ENCODE data around the gene GRK6.

The GRK6 gene

DNA sequence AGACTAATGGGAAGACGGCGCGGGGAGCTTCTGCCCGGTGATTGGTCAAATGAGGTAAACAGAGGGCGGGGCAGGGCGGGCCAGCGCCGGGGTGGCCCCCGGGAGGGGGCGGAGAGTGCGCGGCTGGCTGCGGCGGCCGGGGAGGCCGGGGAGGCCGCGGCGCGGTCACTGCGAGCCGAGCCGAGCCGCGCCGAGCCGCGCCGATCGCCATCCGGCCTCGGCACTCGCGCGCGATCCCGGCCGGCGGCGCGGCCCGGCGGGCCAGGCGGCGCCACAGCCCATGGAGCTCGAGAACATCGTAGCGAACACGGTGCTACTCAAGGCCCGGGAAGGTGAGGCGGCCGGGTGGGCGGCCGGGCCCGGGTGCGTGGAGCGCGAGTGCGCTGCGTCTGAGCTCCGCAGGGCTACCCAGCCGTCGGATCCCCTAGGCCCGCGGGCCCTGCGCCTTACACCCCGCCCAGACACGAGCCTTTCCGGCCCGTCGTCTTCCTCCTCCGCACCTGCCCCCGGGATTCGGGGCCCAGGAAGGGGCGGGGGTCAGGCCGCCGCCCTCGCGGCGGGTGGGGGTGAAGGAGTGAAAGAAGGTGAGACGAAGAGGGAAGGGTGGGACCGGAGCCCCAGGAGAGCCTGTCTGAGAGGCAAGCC is at the start of gene GRK6:
TSS of gene GRK6 (plus strand) at position 111 of the 645 bp plus-strand sequence. CDS start at position 281, 170 bp downstream.
- DNase-seq, result no peak

DNA sequence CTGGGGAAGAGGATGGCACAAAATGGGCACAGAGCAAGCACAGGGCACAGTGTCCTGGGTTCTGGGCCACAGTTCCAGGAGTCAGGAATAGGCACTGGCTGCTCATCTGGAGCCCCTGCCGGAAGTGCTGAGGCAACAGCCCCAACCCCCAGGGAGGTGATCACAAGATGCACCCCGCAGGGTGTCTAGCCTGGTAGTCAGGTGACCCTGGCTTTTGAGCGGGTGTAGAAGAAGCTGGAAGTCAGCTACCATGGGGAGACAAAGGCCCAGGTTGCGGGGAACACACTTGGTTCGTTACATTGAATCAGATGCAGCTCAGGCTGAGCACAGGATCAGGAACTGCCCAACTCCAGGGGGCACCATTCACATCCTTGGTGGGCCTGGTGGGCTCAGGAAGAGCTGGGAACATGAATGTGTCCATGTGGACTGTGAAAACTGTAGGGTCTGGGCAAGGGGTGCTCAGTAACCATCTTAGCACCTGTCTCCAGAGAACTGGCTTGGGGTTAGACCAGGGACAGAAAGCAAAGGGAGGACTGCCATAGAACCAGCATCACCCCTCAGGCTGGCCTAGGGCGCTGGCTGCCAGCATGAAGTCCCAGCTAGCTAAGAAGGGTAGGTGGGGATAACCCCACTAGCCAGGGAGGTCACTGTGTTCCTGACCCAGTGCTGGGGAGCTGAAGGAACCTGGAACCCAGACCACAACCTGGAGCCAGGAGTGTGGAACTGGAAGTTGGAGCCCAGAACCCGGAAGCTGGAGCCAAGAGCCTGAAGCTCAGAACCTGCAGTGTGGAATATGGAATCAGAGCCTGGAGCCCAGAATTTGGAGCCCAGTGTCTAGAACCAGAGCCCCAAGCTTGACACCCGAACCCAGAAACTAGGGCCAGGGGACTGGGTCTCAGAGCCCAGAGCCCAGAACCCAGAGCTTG is 48.4 kb upstream of the GRK6 start:
- no peak for DNase-seq

DNA sequence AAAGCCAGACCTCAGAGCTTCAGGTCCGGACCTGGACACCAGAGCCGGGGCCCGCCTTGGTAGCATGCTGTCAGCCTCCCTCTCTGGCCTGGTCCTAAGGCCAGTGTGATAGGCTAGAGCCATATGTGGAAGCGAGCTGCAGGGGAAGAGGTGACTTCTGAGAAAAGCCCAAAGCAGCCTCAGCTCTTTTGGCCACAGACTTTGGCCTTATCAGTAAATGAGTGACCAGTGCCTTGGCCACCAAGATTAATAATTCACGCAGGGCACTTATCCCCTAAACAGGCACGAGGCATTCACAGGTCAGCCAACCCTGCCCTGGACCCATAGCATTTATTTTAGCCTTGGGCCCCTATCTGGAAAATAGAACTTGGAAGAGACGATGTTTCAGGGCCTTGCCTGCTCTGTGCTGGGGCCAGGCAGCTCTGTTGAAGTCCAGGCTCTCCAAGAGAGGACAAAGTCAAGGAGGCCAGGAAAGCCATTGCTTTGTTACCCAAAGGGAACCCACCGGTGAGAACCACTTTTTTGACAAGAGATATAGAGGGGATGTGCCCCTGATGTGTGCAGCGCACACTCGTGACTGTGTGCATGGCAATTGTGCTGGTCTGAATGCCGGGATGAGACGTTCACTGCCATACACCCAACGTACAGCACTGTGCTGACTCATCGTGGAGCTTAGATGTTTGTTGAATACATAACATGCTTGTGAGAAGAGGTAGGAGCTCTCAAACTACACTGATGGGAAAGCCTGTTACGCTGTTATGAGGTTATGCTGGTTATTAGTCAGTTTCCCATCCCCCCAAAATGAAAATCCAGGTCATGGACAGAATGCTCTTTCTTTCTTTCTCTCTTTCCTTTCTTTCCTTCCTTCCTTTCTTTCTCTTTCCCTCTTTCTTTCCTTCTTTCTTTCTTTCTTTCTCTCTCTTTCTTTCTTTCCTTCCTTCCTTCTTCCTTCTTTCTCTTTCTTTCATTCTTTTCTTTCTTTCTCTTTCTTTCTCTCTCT is 47.3 kb upstream of the GRK6 start:
- no peak for DNase-seq

DNA sequence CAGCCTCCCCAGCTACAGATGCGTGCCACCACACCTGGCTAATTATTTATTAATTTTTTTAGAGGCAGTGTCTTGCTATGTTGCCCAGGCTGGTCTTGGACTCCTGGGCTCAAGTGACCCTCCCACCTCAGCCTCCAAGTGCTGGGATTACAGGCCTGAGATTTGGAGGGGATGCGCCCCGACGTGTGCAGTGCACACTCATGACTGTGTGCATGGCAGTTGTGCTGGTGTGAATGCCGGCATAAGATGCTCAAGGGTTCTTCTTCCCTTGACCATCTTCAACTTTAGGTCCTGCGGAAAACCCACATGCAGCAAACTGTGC is 45.7 kb upstream of the GRK6 start:
- DNase-seq, result no peak

DNA sequence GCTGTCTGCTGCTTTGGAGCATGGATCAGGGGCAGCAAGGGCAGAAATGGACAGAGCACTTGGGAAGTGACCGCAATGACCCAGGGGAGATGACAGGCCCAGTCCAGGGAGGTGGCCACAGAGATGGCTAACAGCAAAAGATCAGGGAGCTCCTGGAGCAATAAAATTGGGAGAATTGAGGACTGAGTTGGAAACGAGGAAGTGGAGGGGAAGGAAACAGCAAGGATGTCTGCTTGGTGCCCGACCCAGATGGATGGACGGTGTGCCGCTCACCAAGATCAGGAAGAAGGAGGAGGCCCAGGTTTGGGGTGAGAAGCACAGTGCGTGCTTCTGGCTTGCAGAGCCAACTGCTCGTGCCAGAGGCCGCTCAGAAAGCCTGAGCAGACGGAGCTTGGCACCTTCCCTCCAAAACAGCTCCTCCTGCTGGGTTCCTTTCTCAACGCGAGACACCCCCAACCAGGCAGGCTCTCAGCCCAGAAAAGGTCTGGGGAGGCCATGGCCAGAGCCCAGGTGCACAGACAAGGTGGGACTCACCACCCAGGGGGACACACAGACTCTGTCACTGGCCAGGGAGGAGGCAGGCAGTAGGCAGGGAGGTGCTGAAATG is 44.0 kb upstream of the GRK6 start:
- no peak for DNase-seq

DNA sequence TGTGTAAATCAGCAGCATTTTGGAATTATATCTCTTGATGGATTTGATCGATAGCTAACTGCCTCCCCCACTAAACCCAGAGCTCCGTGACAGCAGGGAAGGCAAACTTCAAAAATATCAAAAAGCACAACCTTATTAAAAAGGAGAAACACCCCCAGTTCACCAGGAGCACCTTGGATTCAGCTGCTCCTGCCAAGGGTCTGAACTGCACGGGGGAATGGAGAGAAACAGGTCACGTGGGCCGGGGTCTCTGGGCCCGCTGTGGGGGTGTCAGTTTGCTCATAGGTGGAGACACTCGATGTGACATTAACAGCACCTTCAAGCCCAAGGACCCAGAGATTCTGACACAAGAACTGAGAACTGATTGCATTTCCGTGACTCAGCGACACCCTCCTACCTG is 43.3 kb upstream of the GRK6 start:
- DNase-seq, result no peak

DNA sequence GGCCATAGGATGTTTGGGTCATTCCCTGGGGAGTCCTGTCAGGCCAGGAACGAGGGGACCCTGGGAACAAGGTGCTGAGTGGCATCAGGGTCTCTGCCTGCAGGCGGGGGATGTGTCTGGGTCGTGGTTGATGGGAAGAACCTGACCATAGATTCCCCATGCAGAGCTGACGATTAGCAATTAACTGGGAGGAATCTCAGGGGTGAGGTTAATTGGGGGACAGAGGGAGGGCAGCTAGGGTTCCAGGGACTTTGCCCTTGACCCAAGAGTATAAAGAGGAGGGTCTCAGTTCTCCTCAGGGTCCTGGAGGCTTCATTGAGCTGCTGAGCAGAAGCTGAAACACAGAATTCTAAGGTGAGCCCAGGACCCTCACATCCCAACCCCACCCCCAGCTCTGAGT is 42.3 kb upstream of the GRK6 start, which contains the start of gene SLC34A1:
TSS of gene SLC34A1 (plus strand) at position 301 of the 400 bp plus-strand sequence. CDS start 1,308 bp downstream, outside the sequence.
- DNase-seq, result no peak

DNA sequence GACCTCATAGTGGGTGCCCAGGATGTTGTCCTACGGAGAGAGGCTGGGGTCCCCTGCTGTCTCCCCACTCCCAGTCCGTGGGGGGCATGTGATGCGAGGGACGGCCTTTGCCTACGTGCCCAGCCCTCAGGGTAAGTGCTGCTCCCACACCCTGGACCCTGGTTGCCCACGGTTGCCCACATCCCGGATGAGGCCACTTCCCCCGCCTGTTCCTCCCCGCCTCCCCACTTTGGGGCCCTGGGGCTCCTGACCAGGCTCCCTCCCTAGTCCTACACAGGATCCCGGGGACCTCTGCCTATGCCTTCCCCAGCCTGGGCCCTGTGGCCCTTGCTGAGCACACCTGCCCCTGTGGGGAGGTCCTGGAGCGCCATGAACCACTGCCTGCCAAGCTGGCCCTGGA is 40.8 kb upstream of the GRK6 start:
- no peak for DNase-seq

DNA sequence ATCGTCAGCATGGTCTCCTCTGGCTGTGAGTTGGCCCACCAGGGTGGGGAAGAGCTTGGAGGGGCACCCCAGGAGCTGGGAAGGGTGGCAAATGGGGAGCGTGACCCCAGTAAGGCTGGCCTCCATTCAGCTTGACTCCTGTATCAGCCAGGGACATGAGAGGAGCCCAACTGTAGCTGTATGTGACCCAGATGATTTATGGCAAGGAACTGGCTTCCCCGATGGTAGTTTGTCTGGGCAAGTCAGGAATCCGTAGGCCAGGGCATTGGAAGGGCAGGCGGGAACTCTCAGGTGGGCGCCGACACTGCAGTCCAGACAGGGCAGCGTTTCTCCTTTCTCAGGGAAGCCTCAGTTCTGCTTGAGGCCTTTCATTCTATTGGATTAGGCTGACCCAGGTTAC is 39.9 kb upstream of the GRK6 start:
- DNase-seq, result no peak

DNA sequence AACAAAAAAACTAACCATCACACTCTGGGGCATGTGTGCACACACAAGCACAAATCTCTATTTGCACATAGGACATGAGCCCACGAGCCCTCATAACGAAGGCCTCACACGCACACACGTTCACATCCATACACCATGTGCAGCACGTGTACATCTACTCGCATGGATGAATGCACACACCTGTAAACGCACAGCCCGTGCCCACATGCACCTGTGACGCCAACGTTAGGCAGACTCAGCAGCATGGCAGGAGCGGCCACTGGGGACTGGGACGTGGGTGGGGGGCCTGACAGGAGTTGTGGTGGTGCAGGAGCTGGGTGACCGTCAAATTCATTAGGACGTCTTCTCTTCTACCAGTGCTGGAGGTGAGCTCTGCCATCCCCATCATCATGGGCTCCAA is 39.1 kb upstream of the GRK6 start:
- DNase-seq, result no peak

DNA sequence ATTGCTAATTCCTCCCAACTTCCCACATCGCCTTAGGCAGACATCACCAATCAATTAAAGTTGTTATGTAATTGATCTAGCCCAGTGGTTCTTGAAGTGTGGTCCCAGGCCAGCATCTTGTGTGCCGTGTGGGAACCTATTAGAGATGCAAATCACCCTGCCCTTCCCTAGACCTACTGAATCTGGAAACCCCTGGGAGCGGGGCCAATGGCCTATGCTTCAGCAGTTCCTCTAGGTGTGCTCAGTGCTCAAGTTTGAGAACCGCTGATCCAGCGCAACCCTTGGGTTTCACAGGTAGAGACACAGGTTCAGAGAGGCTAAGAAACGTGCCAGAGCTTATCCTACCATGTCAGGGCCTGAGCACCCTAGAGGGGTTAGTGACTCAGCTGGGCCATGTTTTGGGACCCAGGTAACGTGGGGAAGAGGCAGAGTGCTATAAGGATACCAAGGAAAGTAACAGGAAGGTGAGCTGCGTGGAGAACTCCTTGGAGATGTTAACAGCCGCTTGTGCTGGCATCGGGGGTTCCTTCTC is 37.9 kb upstream of the GRK6 start:
- no peak for DNase-seq

DNA sequence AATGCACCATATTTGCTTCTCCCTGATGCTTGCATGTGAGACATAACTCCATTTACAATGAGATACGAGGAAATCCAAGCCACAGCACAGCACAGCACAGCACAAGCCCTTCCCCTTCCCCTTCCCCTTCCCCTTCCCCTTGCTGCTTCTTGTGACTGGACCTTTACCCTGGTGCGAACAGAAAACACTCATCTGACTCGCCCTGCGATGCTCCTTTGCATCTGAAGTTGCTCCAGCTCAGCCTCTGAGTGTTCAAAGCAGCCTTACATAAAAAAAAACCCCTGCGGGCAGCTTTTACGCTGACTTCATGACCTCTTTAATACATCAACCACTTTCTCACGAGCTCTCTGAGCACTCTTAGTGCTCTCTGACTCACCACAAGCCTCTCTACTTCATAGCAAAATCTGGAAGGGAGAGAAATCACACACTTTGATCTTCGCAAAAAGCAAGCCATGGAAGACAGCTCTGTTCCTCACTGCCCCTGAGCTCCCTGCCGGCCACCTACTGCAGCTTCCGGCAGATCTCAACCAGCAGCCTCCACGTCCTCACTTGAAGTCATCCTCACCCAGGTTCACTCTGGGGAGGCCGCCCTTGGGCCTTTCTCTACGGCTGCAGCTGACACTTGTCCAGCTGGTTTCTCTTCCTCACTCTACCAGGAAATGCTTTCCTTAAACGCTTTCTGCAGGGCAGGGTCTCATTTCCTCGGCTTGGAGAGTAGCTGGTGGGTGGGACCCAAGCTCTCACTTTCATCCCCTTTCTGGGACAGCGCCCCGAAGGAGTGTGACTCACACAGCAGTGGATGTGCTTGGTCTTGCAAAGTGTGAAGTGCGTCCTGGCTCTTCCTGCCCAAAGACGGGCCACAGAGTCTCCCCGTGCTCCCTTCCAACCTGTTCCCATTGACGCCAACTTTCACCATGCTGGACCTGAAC is 37.0 kb upstream of the GRK6 start:
- DNase-seq, result no peak

DNA sequence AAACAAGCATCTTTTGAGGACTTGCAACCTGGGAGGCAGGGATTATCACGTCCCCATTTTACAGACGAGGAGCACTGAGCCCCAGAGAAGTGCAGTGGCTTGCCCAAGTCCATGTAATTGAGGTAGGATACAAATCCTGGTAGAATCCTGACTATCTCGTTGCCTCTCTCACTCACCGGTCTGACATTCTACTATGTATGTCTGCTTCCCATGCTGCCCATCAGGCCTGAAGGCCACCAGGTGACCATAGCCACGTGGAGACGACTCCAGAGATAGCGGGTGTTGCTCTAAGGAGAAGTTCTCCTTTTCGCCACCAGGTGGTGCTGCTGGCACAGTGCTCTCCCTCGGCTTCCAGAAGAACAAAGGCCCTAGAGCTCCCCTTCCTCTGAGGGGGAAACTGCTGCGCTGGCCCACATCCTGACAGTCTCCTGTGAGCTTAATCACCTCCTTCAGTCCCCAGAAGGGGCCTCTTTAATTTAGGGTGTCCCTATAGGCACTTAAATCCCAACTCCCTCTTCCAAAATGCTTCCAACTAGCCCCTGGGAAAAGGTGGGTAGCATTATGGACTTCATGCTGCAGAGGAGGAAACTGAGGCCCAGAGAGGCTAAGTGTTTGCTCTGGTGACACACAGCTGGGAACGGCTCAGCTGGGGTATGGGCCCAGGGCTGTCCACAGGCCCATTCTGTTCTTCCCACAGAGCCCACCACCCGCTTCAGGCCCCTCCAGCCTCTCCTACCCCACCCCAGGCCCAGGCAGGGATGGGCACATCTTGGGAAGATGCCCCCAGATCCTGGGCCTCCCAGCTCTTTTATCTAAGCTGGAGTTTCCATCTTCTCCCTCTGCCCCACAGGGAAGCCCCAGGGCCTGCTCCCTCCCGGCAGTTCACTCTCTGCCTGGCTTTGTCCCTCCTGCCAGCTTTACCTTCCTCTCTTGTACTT is 35.8 kb upstream of the GRK6 start:
- peak; percentile 5 for DNase-seq

DNA sequence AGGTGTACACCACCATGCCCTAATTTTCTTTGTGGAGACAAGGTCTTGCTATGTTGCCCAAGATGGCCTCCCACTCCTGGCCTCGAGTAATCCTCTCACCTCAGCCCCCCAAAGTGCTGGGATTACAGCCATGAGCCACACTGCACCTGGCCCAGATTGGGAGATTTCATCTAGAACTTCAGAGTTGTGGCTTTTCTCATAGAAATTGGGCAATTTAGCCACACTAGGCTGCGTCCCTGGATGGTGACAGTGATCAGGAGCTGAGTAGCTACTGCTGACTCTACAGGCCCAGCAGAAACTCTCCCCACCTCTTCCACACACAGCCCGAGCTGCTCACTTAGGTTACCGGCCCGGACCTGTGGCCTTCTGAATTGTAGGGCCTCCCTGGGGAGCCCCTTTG is 33.7 kb upstream of the GRK6 start:
- no peak for DNase-seq

DNA sequence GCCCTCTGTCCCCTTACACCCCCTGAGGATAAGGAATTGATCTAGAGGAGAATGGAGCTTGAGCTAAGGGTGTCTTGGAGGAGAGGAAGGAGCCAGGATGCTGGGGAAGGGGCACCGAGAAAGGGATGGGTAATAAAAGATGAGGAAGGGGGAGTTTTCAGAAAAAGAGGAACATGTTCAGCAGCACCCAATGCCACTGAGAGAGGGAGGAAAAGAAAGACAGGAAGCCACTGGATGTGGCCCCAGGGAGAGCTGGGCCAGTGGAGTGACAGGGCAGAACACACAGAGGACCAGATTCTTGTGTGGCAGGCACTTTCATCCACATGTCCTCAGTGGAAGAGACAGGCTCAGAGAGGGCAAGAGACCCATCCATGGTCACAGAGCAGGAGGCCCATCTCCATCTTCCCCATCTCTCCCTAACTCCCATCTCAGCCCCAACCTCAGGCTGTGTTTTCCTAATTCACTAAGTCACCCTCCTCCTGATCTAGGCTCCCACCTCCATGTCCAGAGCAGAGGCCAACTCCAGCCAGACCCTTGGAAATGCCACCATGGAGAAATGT is 33.2 kb upstream of the GRK6 start:
- no peak for DNase-seq

DNA sequence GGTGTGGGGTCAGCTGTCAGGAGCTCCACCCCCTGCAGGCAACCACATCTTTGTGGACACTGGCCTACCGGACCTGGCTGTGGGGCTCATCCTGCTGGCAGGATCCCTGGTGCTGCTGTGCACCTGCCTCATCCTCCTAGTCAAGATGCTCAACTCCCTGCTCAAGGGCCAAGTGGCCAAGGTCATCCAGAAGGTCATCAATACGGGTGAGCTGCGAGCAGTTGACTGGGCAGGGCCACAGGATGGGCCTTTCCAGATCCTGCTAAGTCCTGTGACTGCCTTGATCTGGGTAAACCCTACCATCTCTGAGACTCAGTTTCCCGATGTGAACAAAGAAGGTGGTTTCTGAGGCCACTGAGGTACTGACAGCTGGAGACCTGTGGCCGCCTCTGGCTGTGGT is 32.5 kb upstream of the GRK6 start:
- DNase-seq, result no peak

DNA sequence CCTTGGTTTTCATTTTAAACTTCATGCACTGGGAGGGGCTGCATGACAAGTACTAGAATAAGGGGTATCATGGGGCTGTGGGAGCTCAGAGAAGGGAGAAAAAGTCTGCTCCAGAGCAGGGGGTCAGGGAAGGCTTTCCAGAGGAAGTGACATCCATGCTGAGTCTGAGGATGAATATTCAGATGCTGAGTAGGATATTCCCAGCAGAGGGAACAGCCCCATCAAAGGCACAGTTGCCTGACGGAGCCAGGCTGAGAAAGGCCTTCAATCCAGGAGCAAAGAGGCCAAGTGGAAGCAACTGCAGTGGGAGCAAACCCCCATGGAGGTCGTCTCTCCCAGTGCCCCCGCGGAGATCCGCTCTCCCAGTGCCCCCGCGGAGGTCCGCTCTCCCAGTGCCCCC is 30.4 kb upstream of the GRK6 start:
- no peak for DNase-seq

DNA sequence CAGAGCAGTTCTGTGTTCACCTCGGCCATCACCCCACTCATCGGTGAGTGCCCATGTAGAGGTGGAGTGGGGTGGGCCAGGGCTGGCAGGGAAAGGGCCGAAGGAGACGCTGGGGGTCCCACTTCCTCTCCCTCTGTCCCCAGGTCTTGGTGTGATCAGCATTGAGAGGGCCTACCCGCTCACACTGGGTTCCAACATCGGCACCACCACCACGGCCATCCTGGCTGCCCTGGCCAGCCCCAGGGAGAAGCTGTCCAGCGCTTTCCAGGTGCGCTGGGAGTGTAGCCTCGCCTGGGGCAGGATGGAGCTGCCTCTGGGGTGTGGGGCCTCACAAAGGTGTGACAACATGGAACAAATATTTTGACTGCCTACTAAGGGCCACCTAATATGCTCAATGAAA is 29.7 kb upstream of the GRK6 start:
- no peak for DNase-seq

DNA sequence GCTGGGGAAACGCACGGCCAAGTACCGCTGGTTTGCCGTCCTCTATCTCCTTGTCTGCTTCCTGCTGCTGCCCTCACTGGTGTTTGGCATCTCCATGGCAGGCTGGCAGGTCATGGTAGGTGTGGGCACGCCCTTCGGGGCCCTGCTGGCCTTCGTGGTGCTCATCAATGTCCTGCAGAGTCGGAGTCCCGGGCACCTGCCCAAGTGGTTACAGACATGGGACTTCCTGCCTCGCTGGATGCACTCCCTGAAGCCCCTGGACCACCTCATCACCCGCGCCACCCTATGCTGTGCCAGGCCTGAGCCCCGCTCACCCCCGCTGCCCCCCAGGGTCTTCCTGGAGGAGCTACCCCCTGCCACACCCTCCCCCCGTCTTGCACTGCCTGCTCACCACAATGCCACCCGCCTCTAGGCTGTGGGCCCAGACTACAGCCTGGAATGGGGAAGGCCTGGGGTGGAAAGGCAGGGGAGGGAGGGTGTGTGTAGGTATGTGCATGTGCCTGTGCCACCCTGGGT is 28.5 kb upstream of the GRK6 start:
- DNase-seq, result no peak
